GM13976 (cell line): Measurements from ENCODE around the gene PTPN11.
"Not testable (repeated sequence)": the region's sequence is repeated elsewhere in the genome, so short reads cannot be mapped to it uniquely, and the experiment has no call there.

Experiments
- DNase-seq: peaks from one replicate; pipeline ENCODE4 v3.0.0; 2012; ENCODE audit warnings: low spot score
- in situ Hi-C: fragments of 300-500 bp; cut with MboI; formaldehyde crosslinking; loops from one replicate; pipeline ENCODE4 v1.12.0; 2022; ENCODE audit warnings: low sequenced_read_pairs, mixed read lengths, inconsistent platforms; ENCODE audit not compliant: unreplicated experiment
- TF ChIP-seq, protein P1 (sequence below): IDR thresholded peaks from 2 replicates; pipeline ENCODE4 v1.5.1; 2012; ENCODE audit warnings: borderline replicate concordance, mild to moderate bottlenecking; ENCODE audit not compliant: insufficient read depth; ENCODE audit errors: extremely low read depth, missing control alignments, control extremely low read depth

PTPN11 gene

DNA sequence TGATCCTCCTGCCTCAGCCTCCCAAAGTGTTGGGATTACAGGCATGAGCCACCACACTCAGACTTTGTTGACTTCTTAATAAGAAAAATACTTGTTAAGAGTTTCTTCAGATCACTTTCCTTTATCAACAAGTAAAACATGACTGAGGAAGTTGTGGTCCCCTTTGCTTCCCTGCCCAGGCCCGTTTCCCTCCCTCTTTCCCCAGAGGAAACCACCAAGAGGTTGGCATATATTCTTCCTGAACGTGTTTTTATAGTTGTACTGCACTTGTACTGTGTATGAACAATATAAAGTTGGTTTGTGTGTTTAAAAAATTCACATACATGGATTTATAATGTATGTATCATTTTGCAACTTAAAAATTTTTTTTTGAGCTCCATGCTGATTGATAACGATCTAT is 28.4 kb downstream of the PTPN11 start:
- DNase-seq: no peak
- in situ Hi-C loops: no loop called here
- TF ChIP-seq, protein P1, sequence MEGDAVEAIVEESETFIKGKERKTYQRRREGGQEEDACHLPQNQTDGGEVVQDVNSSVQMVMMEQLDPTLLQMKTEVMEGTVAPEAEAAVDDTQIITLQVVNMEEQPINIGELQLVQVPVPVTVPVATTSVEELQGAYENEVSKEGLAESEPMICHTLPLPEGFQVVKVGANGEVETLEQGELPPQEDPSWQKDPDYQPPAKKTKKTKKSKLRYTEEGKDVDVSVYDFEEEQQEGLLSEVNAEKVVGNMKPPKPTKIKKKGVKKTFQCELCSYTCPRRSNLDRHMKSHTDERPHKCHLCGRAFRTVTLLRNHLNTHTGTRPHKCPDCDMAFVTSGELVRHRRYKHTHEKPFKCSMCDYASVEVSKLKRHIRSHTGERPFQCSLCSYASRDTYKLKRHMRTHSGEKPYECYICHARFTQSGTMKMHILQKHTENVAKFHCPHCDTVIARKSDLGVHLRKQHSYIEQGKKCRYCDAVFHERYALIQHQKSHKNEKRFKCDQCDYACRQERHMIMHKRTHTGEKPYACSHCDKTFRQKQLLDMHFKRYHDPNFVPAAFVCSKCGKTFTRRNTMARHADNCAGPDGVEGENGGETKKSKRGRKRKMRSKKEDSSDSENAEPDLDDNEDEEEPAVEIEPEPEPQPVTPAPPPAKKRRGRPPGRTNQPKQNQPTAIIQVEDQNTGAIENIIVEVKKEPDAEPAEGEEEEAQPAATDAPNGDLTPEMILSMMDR: no peak

DNA sequence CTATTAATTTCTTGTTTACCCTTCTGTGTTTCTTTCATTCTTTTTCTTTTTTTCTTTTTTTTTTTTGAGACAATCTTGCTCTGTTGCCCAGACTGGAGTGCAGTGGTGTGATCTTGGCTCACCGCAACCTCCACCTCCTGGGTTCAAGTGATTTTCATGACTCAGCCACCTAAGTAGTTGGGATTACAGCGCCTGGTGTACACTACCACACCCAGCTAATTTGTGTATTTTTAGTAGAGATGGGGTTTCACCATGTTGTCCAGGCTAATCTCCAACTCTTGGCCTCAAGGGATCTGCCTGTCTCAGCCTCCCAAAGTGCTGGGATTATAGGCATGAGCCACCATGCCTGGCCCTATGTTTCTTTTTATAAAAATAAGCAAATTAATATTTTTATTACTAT is 29.4 kb downstream of the PTPN11 start:
- DNase-seq, in situ Hi-C loops: not testable (repeated sequence)

DNA sequence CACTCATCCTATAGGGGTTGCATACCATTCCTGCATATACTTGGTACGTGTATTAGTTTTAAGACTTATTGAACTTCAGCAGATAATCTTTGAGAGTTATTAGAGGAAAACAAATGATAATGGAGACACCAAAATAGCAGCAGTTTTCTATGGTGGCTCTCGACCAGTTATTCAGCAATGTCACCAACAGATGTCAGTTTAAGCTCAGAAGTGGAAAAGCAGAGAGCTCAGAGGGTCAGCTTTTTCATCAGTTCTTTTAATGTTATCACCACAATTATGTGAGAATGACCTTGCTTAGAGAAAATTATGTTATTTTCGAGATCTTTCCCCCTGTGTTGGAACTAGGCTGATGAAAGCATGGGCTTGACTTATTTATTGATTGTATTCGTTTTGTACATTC is 32.0 kb downstream of the PTPN11 start:
- TF ChIP-seq, protein P1: no peak
- in situ Hi-C loops: no loop called here
- no peak for DNase-seq

DNA sequence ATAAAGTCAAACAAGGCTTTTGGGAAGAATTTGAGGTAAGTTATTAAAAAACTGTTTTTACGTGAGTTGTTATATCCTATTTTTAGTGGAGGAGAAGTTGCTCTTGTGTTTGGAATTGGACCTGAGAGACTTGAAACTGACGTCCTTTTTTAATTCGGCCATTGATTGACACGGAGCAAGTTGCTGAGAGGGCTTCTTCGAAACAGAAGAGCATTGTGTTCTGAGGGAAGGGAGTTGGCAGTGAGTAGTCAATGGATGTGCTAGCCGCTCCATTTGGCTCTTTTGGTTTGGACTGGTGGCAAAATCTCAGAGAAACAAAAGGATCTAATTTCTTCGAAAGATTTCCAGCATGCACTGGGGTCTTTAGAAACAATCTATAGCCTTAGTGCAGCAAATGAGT is 37.3 kb downstream of the PTPN11 start:
- TF ChIP-seq, protein P1: no peak
- DNase-seq: no peak
- in situ Hi-C loops: no loop called here

DNA sequence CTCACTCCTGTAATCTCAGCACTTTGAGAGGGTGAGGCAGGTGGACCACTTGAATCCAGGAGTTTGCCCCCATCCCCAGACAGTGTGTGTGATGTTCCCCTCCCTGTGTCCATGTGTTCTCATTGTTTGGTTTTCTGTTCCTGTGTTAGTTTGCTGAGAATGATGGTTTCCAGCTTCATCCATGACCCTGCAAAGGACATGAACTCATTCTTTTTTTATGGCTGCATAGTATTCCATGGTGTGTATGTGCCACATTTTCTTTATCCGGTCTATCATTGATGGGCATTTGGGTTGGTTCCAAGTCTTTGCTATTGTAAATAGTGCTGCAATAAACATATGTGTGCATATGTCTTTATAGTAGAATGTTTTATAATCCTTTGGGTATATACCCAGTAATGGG is 38.4 kb downstream of the PTPN11 start:
- in situ Hi-C loops, DNase-seq: not testable (repeated sequence)

DNA sequence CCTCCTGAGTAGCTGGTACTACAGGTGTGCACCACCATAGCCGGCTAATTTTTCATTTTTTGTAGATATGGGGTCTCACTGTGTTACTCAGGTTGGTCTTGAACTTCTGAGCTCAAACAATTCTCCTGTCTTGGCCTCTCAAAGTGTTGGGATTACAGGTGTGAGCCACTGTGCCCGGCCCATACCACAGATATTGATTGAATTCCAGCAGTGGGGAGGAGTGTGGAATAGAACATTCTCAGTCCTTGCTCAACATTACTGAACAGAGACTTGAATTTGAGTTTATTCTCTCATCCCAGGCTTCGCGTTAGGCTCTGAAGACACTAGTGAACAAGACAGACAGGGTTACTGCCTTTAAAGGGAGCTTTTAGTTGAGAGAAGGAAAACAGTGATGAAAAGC is 39.6 kb downstream of the PTPN11 start:
- no peak for DNase-seq
- TF ChIP-seq, protein P1: no peak
- in situ Hi-C loops: no loop called here

DNA sequence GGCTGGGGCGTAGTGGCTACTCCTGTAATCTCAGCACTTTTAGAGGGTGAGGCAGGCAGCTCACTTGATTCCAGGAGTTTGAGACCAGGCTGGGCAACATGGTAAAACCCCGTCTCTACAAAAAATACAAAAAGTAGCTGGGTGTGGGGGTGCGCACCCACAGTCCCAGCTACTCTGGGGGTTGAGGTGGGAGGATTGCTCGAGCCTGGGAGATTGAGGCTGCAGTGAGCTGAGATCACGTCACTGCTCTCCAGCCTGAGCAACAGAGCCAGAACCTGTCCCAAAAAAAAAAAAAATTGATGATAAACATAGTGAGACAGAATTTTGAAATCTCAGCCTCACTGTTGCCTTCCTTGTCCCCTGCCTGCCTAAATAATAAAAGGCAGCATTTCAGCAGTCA is 40.0 kb downstream of the PTPN11 start:
- TF ChIP-seq, protein P1: no peak
- in situ Hi-C loops: no loop called here

DNA sequence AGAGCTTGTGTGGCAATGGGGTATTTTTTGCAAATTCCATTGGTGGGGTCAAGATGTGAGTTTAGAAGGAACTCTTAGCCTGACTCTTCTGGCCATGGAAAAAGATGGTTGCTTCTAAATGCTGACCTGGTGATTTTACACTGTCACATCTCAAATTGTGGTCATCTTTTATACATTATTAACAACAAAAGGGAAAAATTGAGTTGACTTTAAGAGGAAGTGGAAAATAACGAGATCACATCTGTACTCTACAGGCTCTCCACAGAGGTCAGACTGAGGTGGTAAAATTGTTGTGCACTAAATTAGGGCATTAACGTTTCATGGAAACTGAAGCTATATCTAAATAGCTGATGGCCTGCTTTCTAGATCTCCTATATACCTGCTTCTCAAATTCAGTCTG is 44.7 kb downstream of the PTPN11 start:
- peak; percentile 52 for DNase-seq
- in situ Hi-C loops: no loop called here
- TF ChIP-seq, protein P1: no peak

More for the DNA sequence above, 40.0 kb downstream of the PTPN11 start:
- no peak for DNase-seq
